NCI-H1930 (cell line): ENCODE measurements around the gene CPNE1.
A peak's percentile ranks its signal among the peaks of the same experiment; 100 is the strongest.
"Not testable (repeated sequence)": the region's sequence is repeated elsewhere in the genome, so short reads cannot be mapped to it uniquely, and the experiment has no call there.

Experiments
- DNase-seq, 2 experiments: peaks; one replicate each; lab custom pipeline; 2025; lab: John Stamatoyannopoulos, UW

The CPNE1 gene

DNA sequence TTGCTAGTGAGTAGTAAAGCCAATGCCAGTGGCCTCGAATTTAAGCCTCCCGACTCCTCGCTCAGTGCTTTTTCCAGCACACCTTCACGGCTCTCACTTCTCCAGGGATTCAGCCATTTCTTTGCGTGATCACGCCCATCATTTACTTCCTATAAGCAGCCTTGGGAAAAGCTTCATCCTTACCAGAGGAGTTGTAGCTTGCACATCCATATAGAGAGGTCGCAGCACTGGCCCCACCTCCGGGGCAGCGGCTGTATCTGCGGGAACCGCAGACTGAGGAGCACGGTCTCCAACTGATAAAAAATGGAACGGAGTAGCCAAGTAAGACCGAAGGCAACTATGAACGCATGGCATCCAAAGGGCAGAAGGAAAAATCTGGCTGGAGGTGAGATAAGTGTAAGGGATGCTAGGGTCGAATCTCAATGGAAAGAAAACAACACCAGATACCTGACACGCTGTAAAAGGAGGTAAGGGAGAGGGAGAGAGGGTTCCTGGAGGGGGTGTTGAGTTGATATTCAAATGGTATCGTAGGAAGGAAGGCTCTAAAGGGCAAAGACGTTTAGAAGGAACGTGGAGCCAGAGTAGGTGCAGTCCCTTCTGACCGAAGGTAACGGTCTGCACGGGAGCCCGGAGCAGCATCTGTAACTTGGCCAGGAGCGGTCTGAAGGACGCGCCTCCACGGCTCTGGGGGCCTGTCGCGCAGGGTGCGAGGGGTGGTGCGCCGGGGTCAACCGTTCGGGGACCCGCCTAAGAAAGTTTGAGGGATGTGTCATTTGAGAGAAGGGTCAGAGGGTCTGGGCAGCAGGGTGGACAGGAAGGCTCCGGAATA is 33.8 kb upstream of the CPNE1 start:
- DNase-seq = no peak

DNA sequence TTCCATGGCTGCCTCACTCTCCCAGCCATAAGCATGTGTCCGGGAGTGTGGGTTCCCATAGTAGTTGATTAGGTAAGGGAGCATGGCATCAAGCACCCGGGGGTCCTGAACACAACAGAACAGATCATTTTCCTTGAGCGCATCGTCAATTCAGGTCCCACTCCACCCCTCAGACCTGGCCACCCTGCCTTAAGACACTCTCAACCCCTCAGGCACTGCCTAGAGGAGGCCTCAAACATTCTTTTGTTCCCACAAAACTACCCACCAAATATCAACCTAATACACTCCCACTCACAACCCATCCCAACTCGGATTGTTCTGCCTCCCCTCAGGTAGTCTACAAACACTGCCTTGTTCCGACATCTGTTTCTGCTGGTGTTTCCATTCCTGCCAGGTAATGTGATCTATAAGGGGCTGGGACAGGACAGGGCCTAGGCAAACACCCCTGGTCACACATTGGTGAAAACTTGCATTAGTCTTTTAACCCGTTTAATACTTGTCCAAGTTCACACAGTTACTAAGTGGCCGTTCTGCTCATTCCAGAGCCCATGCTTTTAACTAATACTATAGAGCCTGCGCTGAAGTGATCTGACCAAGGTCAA is 33.1 kb upstream of the CPNE1 start:
- DNase-seq = no peak

DNA sequence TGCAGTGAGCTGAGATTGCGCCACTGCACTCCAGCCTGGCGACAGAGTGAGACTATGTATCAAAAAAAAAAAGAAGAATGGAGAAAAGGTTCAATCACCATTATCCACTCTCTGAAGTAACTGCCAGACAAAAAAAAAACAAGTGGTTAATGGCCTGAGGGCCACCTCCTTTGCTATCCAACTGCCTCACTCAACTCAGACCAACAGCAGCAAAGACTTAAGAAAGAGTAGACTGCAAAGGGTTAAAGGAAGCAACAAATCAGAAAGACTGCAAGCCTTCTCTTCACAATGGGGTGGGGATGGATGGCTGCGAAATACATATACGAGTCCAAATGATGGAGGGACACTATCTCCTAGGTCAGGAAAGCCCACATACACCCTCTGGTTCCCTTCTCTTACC is 31.3 kb upstream of the CPNE1 start:
- no peak for DNase-seq

DNA sequence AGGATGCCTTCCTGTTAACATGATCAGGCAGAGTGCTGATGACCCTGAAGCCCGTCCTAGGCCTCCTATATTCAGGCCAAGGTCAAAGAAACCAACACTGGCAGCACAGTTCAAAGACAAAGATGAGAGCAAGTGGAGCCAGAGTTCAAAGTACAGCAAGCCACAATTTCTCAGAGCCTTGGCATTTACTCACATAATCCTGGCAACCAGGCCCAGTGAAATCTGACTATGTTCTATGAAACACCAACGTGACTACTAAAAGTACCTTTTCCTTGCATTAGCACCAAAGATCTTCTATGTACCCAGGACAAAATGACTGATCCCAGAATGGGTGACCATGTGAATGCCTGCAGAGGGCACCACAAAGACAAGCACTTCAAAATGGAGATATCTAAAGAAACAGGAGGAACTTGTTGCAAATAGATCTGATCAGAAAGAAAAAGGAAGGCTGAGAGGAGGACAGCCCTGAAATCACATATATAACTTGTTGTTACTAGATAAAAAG is 30.6 kb upstream of the CPNE1 start:
- no peak for DNase-seq

DNA sequence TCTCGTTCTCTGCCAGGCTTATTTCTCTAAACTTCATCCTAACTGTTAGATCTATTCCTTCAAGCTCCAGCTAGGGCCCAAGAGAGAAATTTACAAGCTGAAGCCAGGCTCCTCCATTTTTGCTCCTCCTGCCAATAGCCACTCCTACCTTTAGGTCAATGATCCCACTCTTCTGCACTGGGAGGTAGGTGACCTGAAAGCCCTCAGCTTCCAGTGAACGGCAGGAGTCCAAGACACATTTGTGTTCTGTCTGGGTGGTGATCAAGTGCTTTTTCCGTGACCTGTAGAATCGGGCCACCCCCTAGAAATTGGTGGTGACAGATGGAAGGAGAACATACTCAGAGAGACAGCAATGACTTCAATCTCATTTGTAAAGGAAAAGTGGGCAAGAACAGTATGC is 25.6 kb upstream of the CPNE1 start:
- DNase-seq = no peak

DNA sequence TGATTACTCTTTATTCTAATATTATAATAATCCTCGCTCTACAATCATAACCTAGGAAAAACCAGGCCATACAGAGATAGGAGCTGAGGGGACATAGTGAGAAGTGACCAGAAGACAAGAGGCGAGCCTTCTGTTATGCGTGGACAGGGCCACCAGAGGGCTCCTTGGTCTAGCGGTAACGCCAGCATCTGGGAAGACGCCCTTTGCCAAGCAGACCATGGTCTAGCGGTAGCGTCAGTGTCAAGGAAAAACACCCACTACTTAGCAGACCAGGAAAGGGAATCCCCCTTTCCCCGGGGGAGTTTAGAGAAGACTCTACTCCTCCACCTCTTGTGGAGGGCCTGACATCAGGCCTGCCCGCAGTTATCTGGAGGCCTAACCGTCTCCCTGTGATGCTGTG is 22.2 kb upstream of the CPNE1 start:
- not testable (repeated sequence) for DNase-seq

DNA sequence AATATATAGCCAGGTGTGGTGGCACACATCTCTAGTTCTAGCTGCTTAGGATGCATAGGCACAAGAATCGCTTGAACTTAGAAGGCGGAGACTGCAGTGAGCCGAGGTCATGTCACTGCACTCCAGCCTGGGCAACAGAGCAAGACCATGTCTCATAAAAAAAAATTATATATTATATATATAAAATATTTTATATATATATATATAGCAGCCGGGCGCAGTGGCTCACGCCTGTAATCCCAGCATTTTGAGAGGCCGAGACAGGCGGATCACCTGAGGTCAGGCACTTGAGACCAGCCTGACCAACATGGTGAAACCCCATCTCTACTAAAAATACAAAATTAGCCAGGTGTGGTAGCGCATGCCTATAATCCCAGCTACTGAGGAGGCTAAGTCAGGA is 20.7 kb upstream of the CPNE1 start:
- DNase-seq = not testable (repeated sequence)

DNA sequence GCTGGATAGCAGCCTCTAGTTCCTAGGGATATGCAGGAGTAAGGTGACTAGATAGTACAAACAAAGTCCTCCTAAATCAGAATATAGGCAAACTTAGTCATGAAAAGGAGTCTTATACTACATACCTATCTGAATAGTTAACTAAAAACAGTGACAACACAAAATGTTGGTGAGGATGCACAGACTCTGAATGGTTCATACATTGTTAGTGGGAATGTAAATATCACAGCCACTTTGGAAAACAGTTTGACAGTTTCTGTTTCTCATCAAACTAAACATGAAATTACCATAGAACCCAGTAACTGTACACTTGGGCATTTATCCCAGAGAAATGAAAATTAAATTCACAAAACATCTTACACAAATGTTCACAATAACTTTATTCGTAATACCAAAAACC is 17.3 kb upstream of the CPNE1 start:
- DNase-seq = no peak

DNA sequence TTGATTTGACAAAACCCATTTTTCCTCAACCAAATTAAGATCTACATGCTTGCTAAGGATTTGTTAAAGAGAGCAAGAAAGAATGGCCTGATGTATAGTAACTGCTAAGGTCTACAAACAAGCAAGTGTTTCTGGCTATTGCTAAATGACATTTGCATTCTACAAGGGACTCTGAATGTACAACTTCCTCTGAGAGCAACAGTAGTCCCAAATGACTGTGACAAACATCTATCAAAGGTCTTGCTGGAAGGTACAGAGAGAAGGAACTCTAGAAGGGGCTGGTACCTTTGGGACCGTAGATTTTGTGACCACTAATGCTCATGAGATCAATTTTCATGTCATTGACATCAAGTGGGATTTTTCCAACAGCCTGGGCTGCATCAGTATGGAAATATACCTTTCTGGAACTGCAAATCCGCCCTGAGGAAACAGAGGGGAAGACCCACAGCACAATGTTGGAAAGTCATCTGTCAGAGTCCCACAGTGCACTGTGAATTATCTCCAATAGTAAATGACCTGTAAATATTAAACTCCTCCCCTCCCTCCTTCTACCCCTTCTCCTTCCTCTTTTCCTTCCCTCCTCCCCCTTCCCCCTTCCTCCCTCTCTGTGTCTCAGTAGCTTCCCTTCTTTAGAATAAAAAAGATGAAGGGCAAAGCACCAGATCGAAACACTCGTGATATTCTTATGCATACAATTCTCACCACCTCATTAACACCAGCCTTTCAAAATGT is 15.9 kb upstream of the CPNE1 start:
- DNase-seq = no peak

DNA sequence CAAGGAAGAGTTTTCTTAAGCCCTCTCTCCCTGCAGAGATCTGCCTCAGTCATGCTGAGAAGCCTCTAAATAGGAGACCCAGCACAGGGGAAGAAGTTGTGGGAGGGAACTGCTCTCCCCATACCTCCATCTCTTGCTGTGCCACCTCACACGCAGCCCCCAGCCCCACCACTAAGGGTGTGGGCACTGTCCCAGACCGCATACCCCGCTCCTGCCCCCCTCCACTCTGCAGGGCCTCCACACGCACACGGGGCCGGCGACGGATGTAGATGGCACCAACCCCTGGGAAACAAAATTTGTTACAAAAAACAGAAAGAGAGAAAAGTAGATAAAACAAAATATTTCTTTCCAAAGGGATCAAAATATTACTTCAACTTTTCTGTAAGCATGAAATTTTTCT is 10.2 kb upstream of the CPNE1 start:
- DNase-seq = no peak

DNA sequence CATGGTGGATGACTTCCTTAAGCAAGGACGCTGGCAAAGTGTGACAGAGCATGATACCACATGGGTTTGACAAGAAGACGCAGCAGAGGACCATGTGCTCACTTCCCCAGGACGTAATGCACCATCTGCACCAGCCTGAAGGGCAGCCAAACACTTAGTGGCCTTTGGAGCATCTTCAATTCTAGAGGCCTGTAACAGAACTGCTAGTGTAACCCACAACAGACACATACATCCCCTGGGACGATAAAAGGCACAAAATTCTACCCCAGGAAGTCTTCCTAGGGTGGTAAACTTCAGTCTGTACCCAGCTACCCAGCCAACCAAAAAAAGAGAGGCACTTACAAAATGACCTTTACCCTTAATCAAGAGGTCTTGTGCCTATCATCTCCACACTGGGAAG is 9.2 kb upstream of the CPNE1 start:
- DNase-seq = no peak

DNA sequence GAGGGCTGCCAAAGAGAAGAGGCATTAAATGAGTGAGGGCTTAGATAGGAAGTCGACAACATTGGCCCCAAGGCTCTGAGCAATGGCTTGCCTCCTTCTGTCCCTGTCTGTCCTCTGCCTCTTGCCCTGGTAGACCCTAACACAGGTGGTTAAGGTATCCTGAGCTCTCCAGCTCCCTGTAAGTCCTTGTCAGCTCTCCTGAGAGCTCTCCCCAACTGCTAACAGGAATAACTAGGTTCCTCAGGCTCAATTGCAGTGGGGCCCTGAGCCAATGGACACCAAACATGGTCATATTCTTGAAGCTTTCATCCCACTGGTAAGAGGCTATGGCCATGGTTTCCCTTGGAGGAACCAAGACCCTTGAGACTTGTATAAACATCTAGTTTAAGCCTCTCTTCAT is 5.0 kb upstream of the CPNE1 start:
- DNase-seq = no peak

DNA sequence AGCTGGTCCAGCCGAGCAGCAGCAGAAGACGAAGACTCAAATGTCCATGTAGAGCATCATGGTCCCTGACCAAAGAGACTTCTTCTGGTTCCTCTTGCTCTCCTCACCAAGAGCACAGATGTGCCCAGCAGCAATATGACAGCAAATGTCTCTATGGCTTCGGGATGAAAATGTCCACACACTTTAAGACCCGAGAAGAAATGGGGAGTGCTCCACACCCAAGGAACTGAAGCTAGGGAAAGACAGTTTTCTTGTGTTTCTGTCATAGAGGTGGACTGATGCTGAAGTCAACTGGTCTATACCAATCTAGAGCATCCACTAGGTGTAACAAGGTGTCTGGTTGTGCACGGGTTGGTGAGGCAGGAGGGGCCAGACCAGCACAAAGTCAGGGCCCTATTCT is 4.5 kb upstream of the CPNE1 start:
- no peak for DNase-seq

DNA sequence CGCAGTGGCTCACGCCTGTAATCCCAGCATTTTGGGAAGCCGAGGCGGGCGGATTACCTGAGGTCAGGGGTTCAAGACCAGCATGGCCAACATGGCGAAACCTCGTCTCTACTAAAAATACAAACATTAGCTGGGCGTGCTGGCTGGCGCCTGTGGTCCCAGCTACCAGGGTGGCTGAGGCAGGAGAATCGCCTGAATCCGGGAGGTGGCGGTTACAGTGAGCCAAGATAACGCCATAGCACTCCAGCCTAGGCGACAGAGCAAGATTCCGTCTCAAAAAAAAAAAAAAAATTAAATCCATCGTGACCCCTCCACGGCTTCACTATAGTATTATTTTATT is 1.2 kb upstream of the CPNE1 start:
- no peak for DNase-seq

DNA sequence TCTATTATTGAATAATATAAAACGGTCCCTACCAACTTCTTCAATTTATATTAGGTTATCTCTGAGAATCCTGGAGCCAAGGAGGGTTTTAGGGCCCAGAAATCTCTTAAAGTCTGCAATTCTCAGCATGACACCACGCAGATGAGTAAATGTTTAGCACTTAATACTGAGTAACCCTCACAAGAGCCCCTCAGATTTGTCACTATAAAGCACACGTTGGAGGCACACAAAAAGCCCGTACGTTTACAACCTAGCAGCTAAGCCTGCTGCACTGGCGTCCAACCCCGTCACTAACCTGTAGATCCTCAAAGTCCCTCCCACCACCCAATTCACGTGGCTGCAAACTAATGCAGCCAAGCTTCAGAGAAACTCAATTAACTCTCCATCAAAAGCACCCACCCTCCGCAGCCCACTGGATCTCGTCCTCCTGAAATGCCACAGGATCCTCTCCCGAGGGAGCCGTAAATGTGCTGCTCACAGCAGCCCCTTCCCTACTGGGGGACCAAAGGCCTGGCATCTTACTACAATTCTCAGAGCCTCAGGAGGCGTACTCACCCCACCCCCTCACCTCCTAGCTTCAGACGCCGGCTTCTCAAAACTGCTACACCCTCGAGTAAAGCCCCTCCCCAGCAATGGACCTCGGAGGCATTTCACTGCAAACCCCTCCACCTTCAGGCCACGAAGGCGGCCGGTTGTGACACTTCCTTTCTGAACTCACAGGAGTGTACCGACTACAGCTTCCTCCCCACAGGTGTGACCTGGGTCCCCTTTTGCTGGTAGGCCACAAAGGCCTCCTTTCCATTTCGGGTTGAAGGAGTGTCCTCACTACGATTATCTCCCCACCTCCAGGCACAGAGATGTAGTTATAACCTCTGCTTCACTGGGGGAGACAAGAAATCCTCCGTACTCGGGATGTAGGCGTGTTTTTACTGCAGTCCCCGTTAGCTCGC is 909 bp downstream of the CPNE1 start:
- DNase-seq = peak; percentile 34 to 52

DNA sequence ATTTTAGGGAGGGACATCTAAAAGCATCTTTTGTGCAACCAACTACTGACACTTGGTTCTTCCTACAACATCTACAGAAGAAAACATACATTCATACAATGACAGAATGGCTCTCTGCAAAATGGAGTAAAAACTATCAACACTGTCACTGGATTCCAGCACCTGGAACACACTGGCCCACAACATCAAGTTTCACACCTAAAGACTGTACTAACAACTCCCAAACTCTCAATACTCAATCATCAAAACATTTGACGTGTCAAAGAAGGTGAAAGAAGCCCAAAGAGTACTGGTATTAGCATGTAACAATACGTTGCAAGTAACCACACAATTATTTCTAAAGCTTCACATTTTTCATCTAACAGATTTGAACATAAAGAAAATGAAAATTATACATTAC is 2.1 kb downstream of the CPNE1 start:
- DNase-seq = no peak

DNA sequence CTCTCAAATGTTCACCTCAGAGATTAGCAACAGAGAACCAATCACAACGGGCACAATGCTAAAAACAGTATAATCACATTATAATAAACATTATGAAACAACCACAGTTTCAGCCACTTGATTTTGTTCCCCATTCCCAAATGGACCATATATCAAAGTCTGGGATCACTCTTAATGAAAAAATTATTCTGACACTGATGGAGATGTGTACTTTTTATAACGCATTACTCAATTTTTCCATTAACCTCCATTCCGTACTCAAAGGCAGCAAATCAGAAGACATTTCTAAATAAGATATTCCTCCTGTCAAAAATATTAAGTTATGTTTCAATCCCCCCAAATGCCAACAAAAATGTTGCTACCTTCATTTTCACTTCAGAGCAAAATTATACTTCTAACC is 2.8 kb downstream of the CPNE1 start:
- no peak for DNase-seq

DNA sequence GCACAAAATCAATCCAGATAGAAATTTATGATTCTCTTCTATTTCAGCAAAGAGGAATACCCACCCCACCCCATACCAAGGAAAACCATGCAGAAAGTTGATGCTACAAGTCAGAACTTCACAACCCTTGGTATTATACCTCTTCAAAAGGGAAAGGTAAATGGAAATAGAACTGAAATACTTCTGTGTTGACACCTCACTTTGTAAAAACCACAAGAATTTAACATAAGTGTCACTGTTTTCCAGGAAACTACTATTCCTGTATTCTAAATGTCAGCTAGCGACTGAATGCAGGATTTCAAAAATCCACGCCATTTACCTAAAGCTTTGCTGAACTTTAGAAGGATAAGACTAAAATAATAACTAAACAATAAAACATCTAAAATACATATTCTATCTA is 3.6 kb downstream of the CPNE1 start:
- no peak for DNase-seq

DNA sequence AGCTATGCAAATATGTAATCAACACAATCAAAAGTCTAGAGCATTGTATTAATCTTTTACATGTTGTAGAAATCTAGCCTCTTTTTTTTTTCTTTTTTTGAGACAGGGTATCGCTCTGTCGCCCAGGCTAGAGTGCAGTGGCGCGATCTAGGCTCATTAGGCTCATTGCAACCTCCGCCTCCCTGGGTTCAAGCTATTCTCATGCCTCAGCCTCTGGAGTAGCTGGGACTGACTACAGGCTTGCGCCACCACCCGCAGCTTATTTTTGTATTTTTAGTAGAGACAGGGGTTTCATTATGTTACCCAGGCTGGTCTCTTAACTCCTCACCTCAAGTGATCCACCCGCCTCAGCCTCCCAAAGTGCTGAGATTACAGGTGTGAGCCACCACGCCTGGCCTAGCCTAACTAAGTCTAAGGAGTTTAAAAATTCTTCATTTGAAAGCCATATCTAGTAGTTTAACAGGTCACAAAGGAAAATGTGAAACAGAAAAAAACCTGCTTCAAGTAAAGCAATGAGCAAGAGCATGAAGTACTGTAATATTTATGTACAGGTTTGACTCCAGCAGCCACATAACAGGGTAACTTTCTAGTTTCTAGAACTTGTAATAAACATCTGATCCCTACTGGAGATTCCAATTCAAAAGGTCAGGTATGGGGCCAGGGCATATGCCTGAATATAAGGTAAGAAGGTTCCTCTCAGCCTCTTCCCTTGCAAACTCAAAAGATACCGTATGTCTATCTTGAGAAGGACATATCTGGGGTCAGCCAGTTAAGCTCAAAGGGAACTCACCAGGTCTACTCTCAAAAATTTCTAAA is 4.4 kb downstream of the CPNE1 start:
- no peak for DNase-seq

DNA sequence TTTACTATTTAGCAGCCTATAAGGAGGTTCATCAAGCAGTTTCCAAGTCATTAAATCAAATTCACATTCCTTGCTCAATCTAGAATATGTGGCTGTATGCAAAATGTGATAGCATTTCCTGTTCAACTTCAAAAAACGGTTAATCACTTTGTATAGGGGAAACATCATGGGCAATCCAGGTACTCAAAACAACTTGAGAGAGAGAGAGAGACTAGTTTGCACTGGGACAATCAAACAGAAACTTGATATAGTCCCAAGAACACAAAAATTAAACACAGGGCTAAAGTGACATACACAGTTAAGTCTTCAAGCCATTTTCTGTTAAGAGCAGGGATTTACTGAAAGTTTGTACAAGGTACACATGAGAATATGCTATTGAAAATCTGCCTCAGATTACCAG is 7.4 kb downstream of the CPNE1 start:
- no peak for DNase-seq

DNA sequence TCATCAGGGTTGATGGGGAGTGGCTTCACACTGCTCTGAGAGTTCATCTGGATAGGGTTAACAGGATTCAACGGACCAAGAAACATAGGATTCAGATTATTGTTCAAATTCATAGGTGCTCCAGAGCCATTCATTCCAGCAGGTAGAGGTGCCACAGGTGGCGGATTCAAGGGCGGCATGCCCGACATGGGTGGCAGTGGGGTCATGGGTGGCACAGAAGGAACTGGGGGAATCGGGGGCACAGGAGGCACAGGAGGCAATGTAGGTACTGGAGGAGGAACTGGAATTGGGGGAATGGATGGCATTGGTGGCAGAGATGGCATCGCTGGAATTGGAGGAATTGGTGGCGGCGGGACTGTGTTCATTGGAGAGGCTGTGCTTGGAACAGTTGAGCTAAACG is 10.3 kb downstream of the CPNE1 start:
- DNase-seq = no peak
